ENCODE measurements around the gene CHCHD3.

GRCh38 chr7:133061357-133061756, 20.5 kb downstream of the CHCHD3 start:
- no peak for TF ChIP-seq CTCF (IDR thresholded peaks at IDR 0.05)
- TF ChIP-seq EZH2 (IDR thresholded peaks at IDR 0.05), result no peak
- no peak for TF ChIP-seq EZH2phosphoT487 (IDR thresholded peaks at IDR 0.05)
